Endodermal cell (in vitro differentiated cells): Measurements from ENCODE around the gene STAB1. TPM values are rescaled to one million over a fixed set of nuclear protein-coding genes. Genes with fewer than 3 reads are reported as not detected.
A peak's percentile ranks its signal among the peaks of the same experiment; 100 is the strongest.

Experiments
- DNase-seq: peaks from one replicate; pipeline ENCODE4 v3.0.0-alpha.2; 2017
- H3K27ac ChIP-seq: 2 replicates; pipeline ENCODE4 v1.5.1; 2013; ENCODE audit warnings: mild to moderate bottlenecking, low read depth, low read length, moderate library complexity
- H3K27me3 ChIP-seq: 2 replicates; pipeline ENCODE4 v1.6.1; 2013; ENCODE audit warnings: mild to moderate bottlenecking, low read length, moderate library complexity; ENCODE audit not compliant: insufficient read depth, control insufficient read depth, poor library complexity, severe bottlenecking
- H3K36me3 ChIP-seq: 2 replicates; pipeline ENCODE4 v1.7.0; 2013; ENCODE audit warnings: mild to moderate bottlenecking, low read length, moderate library complexity; ENCODE audit not compliant: control insufficient read depth, insufficient read depth
- H3K4me1 ChIP-seq: one replicate; pipeline ENCODE4 v1.7.0; 2013; ENCODE audit warnings: low read length; ENCODE audit not compliant: control insufficient read depth, insufficient read depth
- H3K4me3 ChIP-seq: 2 replicates; pipeline ENCODE4 v1.5.1; 2013; ENCODE audit warnings: mild to moderate bottlenecking, low read length, moderate library complexity
- H3K9ac ChIP-seq: 2 replicates; pipeline ENCODE4 v1.6.1; 2013; ENCODE audit warnings: mild to moderate bottlenecking, low read length, moderate library complexity; ENCODE audit not compliant: poor library complexity, severe bottlenecking; ENCODE audit errors: extremely low read depth
- H3K9me3 ChIP-seq: 2 replicates; pipeline ENCODE4 v1.6.1; 2013; ENCODE audit warnings: mild to moderate bottlenecking, low read length, moderate library complexity; ENCODE audit not compliant: control insufficient read depth
- H3K27ac Mint-ChIP-seq: 2 replicates; pipeline ENCODE4 v1.8.0; 2020; ENCODE audit warnings: mixed read lengths
- H3K27me3 Mint-ChIP-seq: 2 replicates; pipeline ENCODE4 v1.8.0; 2021; ENCODE audit warnings: mild to moderate bottlenecking, mixed read lengths; ENCODE audit not compliant: insufficient read depth
- H3K36me3 Mint-ChIP-seq: 2 replicates; pipeline ENCODE4 v1.8.0; 2020; ENCODE audit warnings: low read depth, mixed read lengths
- H3K4me1 Mint-ChIP-seq: 2 replicates; pipeline ENCODE4 v1.8.0; 2020; ENCODE audit warnings: mixed read lengths
- H3K4me3 Mint-ChIP-seq: 2 replicates; pipeline ENCODE4 v1.8.0; 2020; ENCODE audit warnings: mild to moderate bottlenecking, moderate library complexity, mixed read lengths
- H3K9me3 Mint-ChIP-seq: 2 replicates; pipeline ENCODE4 v1.8.0; 2020; ENCODE audit warnings: mild to moderate bottlenecking, mixed read lengths
- WGBS, 2 experiments: methylation state at CpG; one replicate each; pipeline versions ENCODE4 v1.1.5 to v1.1.7; 2013; ENCODE audit warnings: missing lambda C conversion rate in 2 of 2, mixed read lengths in 1 of 2; ENCODE audit not compliant: insufficient coverage in 1 of 2, insufficient read length in 1 of 2; 5-methylcytosine and 5-hydroxymethylcytosine counted together
- total RNA-seq, 2 donors: library from RNA; stranded (reverse); fragmentation: NEBNext Ultra II Directional in 1 of 2; extraction: Animal tissue kit (Norgen Biotek cat#: 25700) in 1 of 2; gene quantifications; 2 replicates in 1 of 2; 3 replicates in 1 of 2; pipeline ENCODE4 v1.2.1, GENCODE V29; 2021
- TF ChIP-seq, protein P1 (sequence below): fragments of 200-600 bp; sonication (generic); conservative IDR thresholded peaks from 2 replicates; pipeline ENCODE4 v1.5.0; 2021; ENCODE audit warnings: antibody characterized with exemption, mild to moderate bottlenecking

STAB1 gene
- total RNA-seq, 2 donors from 2014 or later: 0.24 to 0.55 TPM

DNA sequence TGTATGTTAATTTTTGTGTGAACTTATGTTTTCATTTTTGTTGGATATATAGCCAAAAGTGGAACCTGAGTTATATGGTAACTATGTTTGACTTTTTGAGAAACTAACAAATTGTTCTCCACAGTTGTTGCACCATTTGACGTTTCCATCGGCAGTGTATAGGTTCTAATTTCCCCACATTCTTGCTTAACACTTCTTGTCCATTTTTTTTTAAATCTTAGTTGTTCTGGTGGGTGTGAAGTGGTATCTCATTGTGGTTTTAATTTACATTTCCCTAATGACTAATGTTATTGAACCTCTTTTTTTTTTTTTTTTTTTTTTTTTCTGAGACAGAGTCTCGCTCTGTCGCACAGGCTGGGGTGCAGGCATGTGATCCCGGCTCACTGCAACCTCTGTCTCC, 31.7 kb upstream of the STAB1 start:
- H3K4me3 ChIP-seq: no peak overlapping the region
- no peak for DNase-seq
- H3K27ac Mint-ChIP-seq: no peak overlapping the region
- peaks cover 61% of the 10 kb centered on the region for H3K36me3 Mint-ChIP-seq
- peaks cover 88% of the 10 kb centered on the region for H3K36me3 ChIP-seq
- no peaks in the 10 kb centered on the region for H3K27me3 ChIP-seq
- H3K9ac ChIP-seq: no peak overlapping the region
- no peaks in the 10 kb centered on the region for H3K27me3 Mint-ChIP-seq
- WGBS, 2 experiments: 95 to 97% methylated on average over 5 of the region's 5 CpGs
- H3K4me3 Mint-ChIP-seq: no peak overlapping the region
- TF ChIP-seq, protein P1, sequence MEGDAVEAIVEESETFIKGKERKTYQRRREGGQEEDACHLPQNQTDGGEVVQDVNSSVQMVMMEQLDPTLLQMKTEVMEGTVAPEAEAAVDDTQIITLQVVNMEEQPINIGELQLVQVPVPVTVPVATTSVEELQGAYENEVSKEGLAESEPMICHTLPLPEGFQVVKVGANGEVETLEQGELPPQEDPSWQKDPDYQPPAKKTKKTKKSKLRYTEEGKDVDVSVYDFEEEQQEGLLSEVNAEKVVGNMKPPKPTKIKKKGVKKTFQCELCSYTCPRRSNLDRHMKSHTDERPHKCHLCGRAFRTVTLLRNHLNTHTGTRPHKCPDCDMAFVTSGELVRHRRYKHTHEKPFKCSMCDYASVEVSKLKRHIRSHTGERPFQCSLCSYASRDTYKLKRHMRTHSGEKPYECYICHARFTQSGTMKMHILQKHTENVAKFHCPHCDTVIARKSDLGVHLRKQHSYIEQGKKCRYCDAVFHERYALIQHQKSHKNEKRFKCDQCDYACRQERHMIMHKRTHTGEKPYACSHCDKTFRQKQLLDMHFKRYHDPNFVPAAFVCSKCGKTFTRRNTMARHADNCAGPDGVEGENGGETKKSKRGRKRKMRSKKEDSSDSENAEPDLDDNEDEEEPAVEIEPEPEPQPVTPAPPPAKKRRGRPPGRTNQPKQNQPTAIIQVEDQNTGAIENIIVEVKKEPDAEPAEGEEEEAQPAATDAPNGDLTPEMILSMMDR: no peak
- peaks cover 10% of the 10 kb centered on the region for H3K4me1 Mint-ChIP-seq
- no peaks in the 10 kb centered on the region for H3K4me1 ChIP-seq
- no peak overlapping the region for H3K27ac ChIP-seq
- no peaks in the 10 kb centered on the region for H3K9me3 Mint-ChIP-seq
- H3K9me3 ChIP-seq: no peaks in the 10 kb centered on the region

DNA sequence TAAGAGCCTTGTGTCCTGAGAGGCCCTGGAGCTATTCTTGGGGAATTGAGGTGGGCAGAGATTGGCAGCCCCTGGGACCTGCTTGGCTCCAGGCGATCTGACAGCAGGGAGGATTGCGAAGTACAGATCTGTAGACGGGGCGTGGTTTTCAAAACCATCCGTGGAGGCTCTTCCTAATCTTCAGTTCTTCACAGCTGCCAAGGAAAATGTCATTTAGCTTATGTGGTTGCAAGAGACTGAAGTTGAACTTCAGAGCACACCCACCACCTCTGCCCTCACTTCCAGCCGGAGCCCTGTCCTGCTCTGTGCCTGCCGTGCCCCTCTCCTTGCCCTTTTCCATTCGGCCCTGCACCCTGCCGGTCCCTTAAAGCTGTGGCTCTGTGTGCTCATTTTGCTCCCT, 26.8 kb upstream of the STAB1 start:
- Histone ChIP-seq H3K27ac (no peak overlapping the region), H3K36me3 (peaks cover 79% of the 10 kb centered on the region), H3K9me3 (no peaks in the 10 kb centered on the region), H3K9ac (no peak overlapping the region), H3K27me3 (no peaks in the 10 kb centered on the region), H3K4me1 (no peaks in the 10 kb centered on the region), H3K4me3 (no peak overlapping the region)
- H3K9me3 Mint-ChIP-seq: no peaks in the 10 kb centered on the region
- H3K27ac Mint-ChIP-seq: peak overlapping the region; percentile 80
- H3K27me3 Mint-ChIP-seq: no peaks in the 10 kb centered on the region
- H3K36me3 Mint-ChIP-seq: peaks cover 54% of the 10 kb centered on the region
- no peak overlapping the region for H3K4me3 Mint-ChIP-seq
- no peak for DNase-seq
- TF ChIP-seq, protein P1: no peak
- H3K4me1 Mint-ChIP-seq: peaks cover 10% of the 10 kb centered on the region
- 90 to 93% methylated on average over 5 to 9 of the region's 9 CpGs for WGBS, 2 experiments

DNA sequence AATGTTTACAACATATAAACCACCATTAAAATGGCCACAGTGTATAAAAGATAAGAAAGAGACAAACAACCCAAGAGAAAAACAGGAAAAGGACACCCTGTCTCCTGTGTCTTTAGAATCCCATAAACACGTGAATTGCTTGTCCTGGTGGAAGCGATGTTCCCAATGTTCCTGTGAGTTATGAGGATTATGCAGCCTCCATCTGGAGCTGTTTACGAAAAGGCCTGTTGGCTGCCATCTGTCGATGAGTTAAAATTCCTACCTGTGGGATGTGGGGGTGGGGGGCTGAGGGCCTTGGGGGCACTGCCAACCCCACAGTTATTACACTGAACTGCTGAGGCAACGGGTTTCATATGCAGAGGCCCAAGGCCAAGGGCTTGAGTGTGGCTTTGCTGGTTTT, 26.1 kb upstream of the STAB1 start:
- H3K36me3 Mint-ChIP-seq: peaks cover 56% of the 10 kb centered on the region
- H3K27ac Mint-ChIP-seq: peak overlapping the region; percentile 80
- no peaks in the 10 kb centered on the region for H3K27me3 ChIP-seq
- WGBS, 2 experiments: 93% methylated on average over 3 to 5 of the region's 5 CpGs
- no peak overlapping the region for H3K4me3 ChIP-seq
- TF ChIP-seq, protein P1: no peak
- H3K4me1 ChIP-seq: no peaks in the 10 kb centered on the region
- H3K27ac ChIP-seq: no peak overlapping the region
- no peaks in the 10 kb centered on the region for H3K9me3 Mint-ChIP-seq
- H3K4me3 Mint-ChIP-seq: no peak overlapping the region
- H3K27me3 Mint-ChIP-seq: no peaks in the 10 kb centered on the region
- DNase-seq: no peak
- no peaks in the 10 kb centered on the region for H3K9me3 ChIP-seq
- peaks cover 79% of the 10 kb centered on the region for H3K36me3 ChIP-seq
- no peak overlapping the region for H3K9ac ChIP-seq
- H3K4me1 Mint-ChIP-seq: peaks cover 10% of the 10 kb centered on the region
